ENCODE results near the gene FOXO4. TPM values are rescaled to one million over a fixed set of nuclear protein-coding genes. Genes with fewer than 3 reads are reported as not detected.

The FOXO4 gene
- 8.3 and 9.8 TPM in 2 replicates for total RNA-seq

DNA sequence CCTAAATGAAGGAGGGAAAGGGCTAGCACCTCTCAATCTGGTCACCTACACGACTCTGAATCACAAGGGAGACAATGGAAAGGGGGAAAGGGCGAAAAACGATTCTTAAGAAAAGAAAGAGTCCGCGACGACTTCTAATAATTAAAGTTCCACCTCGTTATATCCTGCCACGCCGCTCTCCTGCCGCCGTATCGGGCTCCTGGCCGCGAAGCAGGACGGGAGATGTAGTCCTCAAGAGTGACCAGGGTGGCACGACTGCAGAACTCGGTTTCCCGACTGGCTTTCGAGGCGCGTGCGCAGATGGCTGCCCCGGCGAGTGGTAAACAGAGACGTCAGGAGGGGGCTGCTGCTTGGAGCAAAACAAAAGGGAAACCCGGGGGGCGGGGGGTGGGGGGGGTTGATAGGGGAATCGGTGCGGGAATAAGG, at the start of gene FOXO4:
Gene FOXO4, plus strand, starts transcription at position 297 of the 426 bp plus-strand sequence. CDS start 678 bp downstream, outside the sequence.

DNA sequence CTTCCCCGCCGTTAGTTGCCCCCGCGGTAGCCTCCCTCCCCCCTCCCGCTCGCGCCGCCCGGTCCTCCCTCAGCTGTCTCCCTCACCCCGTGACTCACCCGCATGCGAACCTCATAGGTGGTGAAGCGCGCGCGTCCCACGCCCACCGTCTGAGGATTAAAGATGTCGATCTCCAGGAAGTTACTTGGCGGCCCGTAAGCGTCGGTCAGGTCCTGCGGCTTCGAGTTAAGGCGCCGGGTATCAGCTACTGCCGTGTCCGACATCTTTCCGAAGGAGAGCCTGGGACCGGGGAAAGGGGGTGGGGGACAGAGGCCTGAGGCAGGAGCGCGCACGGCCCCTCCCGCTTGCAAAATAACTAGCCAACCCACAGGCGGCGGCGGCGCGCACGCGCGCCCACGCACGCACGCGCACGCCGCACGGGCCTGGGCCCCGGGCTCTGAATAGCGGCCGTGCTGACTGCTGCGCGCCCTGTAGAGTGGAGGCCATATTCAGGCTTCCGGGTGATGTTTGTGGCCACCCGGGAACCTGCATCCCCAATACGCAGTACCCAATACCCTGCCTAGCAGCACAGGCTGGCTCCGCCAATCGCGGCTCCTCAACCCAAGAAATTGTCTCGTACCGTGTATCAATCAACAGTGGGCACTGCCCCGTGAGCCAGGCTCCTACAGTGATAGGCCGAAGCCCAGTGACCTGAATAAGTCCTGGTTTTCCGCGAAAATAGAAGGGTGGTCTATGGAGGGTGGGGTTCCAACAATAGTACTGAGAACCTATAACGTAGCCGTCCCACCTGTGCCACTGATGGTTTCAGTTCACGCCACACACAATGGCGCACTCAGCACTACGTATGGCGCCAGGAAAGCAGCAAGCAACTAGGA, 27.4 kb upstream of the FOXO4 start, which contains the start of gene SNX12:
Gene SNX12, minus strand, starts transcription at position 291 of the 875 bp plus-strand sequence. Its CDS starts 28 bp downstream, at position 263.

DNA sequence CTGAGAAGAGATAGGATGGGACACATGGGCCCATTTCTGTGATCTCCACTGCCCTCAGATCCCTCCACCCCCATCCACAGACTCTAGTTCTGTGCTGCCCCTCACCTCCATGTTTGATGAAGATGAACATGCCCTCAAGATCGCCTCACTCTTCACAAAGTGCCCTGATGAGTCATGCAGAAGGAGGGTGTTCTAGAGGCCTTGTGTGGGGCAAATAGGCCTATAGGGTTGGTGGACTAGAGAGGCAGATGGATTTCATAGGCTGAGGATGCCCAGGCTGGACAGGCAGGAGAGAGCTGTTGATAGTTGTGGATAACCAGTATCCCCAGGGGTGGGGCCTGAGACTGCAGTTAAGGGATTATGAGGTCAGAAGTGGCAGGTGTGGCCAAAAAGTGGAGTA, 10.8 kb downstream of the FOXO4 start, which contains the start of gene CXorf65:
Gene CXorf65, minus strand, starts transcription at position 314 of the 400 bp plus-strand sequence. Its CDS starts 184 bp downstream, at position 130.

DNA sequence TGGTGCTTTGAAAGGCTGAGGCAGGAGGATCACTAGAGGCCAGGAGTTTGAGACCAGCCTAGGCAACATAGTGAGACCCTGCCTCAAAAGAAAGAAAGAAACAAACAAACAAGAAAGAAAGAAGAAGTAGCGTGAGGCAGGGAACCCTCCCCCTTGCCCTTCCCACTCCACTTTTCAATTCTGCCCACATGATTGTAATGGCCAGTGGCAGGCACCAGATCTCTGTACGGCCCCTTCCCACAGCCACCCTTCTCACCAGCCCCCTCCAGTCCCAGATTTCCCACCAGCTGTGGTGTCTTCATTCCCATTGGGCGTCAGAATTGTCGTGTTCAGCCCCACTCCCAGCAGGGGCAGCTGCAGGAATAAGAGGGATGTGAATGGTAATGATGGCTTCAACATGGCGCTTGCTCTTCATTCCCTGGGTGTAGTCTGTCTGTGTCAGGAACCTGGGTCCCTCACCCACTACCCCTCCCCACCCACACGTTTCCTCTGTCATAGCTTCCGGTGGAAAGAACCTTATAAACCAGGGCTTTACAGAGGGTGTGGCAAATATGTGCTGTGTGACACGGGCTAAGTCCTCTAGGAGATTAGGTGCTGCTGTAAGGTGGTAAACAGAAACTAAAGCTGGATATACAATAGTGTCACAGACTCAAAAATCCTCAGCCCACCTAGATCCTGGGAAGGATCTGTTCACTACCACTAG, 15.6 kb downstream of the FOXO4 start, which contains the start of gene IL2RG:
Gene IL2RG, minus strand, starts transcription at position 437 of the 703 bp plus-strand sequence. Its CDS starts 38 bp downstream, at position 399.

DNA sequence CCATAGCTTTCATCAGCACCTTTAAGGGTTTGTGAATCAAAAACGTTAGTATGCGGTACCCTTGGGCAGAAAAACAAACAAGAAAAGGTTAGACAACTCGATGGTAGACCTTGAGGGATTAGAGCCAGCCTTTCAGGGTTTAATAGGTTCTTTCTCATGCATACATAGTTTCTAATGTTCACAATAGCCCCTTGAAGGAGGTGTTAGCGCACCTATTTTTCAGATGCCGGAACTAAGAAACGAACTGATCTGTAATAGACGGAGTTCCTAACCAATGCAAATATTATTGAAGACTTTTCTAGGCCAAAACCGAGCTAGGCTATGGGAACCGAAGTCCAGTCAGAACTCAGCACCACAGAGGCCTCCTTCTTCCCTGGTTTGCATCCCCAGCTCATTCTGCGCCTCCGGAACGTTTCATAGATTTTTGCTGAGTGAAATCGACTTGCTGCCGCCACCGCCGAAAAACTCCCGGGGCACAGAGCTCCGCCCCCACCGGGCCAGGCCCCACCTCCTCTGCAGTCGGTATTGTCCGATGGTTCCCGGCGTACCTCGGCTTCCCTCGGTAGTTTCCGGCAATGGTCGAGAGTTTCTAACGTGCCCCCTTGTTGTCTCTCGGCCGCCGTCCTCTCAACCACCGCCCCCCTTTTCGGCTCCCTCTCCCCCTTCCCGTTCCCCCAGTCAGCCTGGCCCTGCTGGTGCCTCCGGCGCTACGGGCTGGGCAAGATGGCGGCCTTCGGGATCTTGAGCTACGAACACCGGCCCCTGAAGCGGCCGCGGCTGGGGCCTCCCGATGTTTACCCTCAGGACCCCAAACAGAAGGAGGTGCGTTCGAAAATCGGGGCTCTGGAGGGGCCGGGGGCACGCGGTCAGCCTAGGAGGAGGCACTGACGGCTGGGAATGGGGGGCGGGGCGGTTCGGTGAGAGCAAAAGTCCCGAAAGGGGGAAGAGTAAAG, 22.7 kb downstream of the FOXO4 start, which contains the start of gene MED12:
Gene MED12, plus strand, starts transcription at position 565 of the 953 bp plus-strand sequence. Its CDS starts 159 bp downstream, at position 724.

DNA sequence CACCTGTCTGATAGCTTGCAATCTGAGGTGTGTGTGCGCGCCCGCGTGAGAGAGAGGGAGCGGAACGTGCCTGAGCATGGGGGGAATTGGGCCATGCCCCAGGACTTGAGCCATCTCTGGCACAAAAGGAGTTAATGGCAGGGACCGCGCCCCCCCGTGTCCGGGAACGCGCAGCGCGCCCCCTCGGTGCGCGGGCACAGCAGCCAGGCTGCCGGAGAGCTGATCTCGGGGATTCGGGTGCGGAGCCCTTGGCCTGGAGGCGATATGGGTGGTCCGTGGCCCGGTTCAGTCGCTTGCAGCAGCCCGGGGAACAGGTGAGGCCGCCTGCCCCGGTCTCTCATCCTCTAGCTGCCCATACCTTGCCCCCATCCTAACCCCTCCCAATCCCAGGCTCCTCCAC, 49.0 kb downstream of the FOXO4 start, which contains the start of gene NLGN3:
Gene NLGN3, plus strand, starts transcription at position 191 of the 400 bp plus-strand sequence. CDS start 2,909 bp downstream, outside the sequence.

Small RNA genes within 50 kb of the gene (small RNA-seq; reads per million reads assigned to genes)
- not detected for gene CXorf65

Other genes starting within 250 kb of the FOXO4 start
- gene TEX11, start 187.1 kb upstream of the FOXO4 start, total RNA-seq, result not detected in 2 replicates
- not detected in 2 replicates for gene SLC7A3, start 164.8 kb upstream of the FOXO4 start, total RNA-seq
- 63.8 and 66.3 TPM in 2 replicates for gene SNX12, start 27.5 kb upstream of the FOXO4 start, total RNA-seq
- not detected in 2 replicates for gene CXorf65, start 10.9 kb downstream of the FOXO4 start, total RNA-seq
- gene IL2RG, start 15.7 kb downstream of the FOXO4 start, total RNA-seq, result not detected in 2 replicates
- gene MED12, start 22.7 kb downstream of the FOXO4 start, total RNA-seq, result 29.3 and 38.6 TPM in 2 replicates
- gene NLGN3, start 49.0 kb downstream of the FOXO4 start, total RNA-seq, result 0.24 and 0.49 TPM in 2 replicates
- not detected in 2 replicates for gene GJB1, start 127.4 kb downstream of the FOXO4 start, total RNA-seq
- 25.1 and 30.7 TPM in 2 replicates for gene ZMYM3, start 158.3 kb downstream of the FOXO4 start, total RNA-seq
- 343 and 362 TPM in 2 replicates for gene NONO, start 187.8 kb downstream of the FOXO4 start, total RNA-seq
- gene ITGB1BP2, start 205.9 kb downstream of the FOXO4 start, total RNA-seq, result 0.49 and 0.81 TPM in 2 replicates